Smooth muscle cell (in vitro differentiated cells): ENCODE results near the gene MBNL3. TPM values are rescaled to one million over a fixed set of nuclear protein-coding genes. Genes with fewer than 3 reads are reported as not detected.

ENCODE experiments used
- DNase-seq: peaks from one replicate; lab custom pipeline; 2025; ENCODE audit not compliant: unreplicated experiment; lab: John Stamatoyannopoulos, UW
- H2AFZ ChIP-seq: fragments of 200-600 bp; sonication (generic); 2 replicates; pipeline ENCODE4 v1.6.0; 2016; ENCODE audit warnings: antibody characterized with exemption, low read depth, mild to moderate bottlenecking
- H3F3A ChIP-seq: fragments of 200-600 bp; sonication (generic); 2 replicates; pipeline ENCODE4 v1.6.0; 2017; ENCODE audit warnings: antibody characterized with exemption, low read depth
- H3K27ac ChIP-seq: fragments of 200-600 bp; sonication (generic); 2 replicates; pipeline ENCODE4 v1.5.1; 2016; ENCODE audit warnings: low read depth, mild to moderate bottlenecking
- H3K27me3 ChIP-seq: fragments of 200-600 bp; sonication (generic); 2 replicates; pipeline ENCODE4 v1.6.1; 2016; ENCODE audit warnings: low read depth, mild to moderate bottlenecking
- H3K36me3 ChIP-seq: fragments of 200-600 bp; sonication (generic); 2 replicates; pipeline ENCODE4 v1.5.1; 2016; ENCODE audit warnings: low read depth
- H3K4me1 ChIP-seq: fragments of 200-600 bp; sonication (generic); 2 replicates; pipeline ENCODE4 v1.5.1; 2016; ENCODE audit warnings: low read depth
- H3K4me2 ChIP-seq: fragments of 200-600 bp; sonication (generic); 2 replicates; pipeline ENCODE4 v1.6.0; 2016; ENCODE audit warnings: mild to moderate bottlenecking
- H3K4me3 ChIP-seq: fragments of 200-600 bp; sonication (generic); 2 replicates; pipeline ENCODE4 v1.5.1; 2016; ENCODE audit warnings: mild to moderate bottlenecking
- H3K79me2 ChIP-seq: fragments of 200-600 bp; sonication (generic); 2 replicates; pipeline ENCODE4 v1.6.0; 2016; ENCODE audit warnings: low read depth, mild to moderate bottlenecking
- H3K9ac ChIP-seq: fragments of 200-600 bp; sonication (generic); 2 replicates; pipeline ENCODE4 v1.6.0; 2016; ENCODE audit warnings: low read depth
- H3K9me3 ChIP-seq: fragments of 200-600 bp; sonication (generic); replicated peaks from 2 replicates; pipeline ENCODE4 v1.5.1; 2016; ENCODE audit warnings: low read depth
- H4K20me1 ChIP-seq: fragments of 200-600 bp; sonication (generic); 2 replicates; pipeline ENCODE4 v1.6.0; 2016; ENCODE audit warnings: low read depth
- WGBS: methylation state at CpG from one replicate; pipeline ENCODE4 v1.1.7; 2016; ENCODE audit warnings: low lambda C conversion rate; 5-methylcytosine and 5-hydroxymethylcytosine counted together
- polyA plus RNA-seq: library from polyadenylated mRNA; unstranded; fragments of >200 nt; fragmentation: Nextera tagmentation; extraction: Ambion mirVana; gene quantifications from 2 replicates; pipeline ENCODE4 v1.2.1, GENCODE V29; 2016
- total RNA-seq: library from RNA; depleted of rRNA; stranded (reverse); fragments of >200 nt; gene quantifications from 2 replicates; pipeline ENCODE4 v1.2.3, GENCODE V29; 2014
- TF ChIP-seq, protein P1 (sequence below): fragments of 200-600 bp; sonication (generic); IDR thresholded peaks from 2 replicates; pipeline ENCODE4 v1.5.1; 2017; ENCODE audit warnings: borderline replicate concordance, mild to moderate bottlenecking, antibody characterized with exemption; ENCODE audit not compliant: insufficient read depth, poor library complexity, severe bottlenecking

The MBNL3 gene
- total and polyA plus RNA-seq, 2 experiments from 2014 or later: 15.7 to 49.0 TPM

GRCh38 chrX:132489578-132490419, 961 bp upstream of the MBNL3 start:
- Histone ChIP-seq H3K9ac (peak overlapping the region; percentile 40), H3K4me2 (peak overlapping the region; percentile 86), H3K4me1 (no peaks in the 10 kb centered on the region), H3K27ac (peak overlapping the region; percentile 67), H3K79me2 (peaks cover 17% of the 10 kb centered on the region), H3K27me3 (no peaks in the 10 kb centered on the region), H3F3A (no peaks in the 10 kb centered on the region), H3K9me3 (no peaks in the 10 kb centered on the region), H2AFZ (peak overlapping the region; percentile 83), H4K20me1 (no peaks in the 10 kb centered on the region), H3K36me3 (no peaks in the 10 kb centered on the region), H3K4me3 (peak overlapping the region; percentile 62)
- 55% methylated on average over 67 of the region's 86 CpGs for WGBS
- TF ChIP-seq, protein P1, sequence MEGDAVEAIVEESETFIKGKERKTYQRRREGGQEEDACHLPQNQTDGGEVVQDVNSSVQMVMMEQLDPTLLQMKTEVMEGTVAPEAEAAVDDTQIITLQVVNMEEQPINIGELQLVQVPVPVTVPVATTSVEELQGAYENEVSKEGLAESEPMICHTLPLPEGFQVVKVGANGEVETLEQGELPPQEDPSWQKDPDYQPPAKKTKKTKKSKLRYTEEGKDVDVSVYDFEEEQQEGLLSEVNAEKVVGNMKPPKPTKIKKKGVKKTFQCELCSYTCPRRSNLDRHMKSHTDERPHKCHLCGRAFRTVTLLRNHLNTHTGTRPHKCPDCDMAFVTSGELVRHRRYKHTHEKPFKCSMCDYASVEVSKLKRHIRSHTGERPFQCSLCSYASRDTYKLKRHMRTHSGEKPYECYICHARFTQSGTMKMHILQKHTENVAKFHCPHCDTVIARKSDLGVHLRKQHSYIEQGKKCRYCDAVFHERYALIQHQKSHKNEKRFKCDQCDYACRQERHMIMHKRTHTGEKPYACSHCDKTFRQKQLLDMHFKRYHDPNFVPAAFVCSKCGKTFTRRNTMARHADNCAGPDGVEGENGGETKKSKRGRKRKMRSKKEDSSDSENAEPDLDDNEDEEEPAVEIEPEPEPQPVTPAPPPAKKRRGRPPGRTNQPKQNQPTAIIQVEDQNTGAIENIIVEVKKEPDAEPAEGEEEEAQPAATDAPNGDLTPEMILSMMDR: no peak
- no peak for DNase-seq

DNA sequence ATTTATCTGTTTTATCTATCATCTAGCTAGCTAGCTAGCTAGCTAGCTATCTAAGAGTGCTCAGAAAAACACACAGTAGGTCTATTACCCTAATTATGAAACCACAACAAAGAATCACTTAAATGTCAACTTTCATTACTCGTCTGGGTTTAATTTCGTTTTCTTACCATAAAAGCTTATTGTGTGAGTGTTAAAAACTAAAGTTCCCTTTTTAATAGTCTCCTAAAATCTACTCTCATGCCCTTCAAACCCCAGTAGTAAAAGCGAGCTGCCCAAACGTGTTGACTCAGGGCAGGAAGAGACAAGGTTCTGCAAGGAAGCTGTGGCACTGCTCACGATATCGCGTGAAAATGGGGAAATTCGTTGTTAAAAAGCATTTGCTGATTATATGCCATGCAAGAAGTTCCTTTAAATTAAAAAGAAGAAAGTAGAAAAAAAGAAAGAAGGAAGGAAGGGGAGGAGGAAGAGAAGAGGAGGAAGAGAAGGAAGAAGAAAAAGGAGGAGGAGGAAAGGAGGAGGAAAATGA, 595 bp downstream of the MBNL3 start:
- TF ChIP-seq, protein P1: no peak
- DNase-seq: no peak
- peak overlapping the region; percentile 86 for H3K4me2 ChIP-seq
- peak overlapping the region; percentile 67 for H3K27ac ChIP-seq
- peak overlapping the region; percentile 64 for H2AFZ ChIP-seq
- no peaks in the 10 kb centered on the region for H4K20me1 ChIP-seq
- H3K4me1 ChIP-seq: no peaks in the 10 kb centered on the region
- H3K9me3 ChIP-seq: no peaks in the 10 kb centered on the region
- no peaks in the 10 kb centered on the region for H3K27me3 ChIP-seq
- H3K36me3 ChIP-seq: no peaks in the 10 kb centered on the region
- H3K79me2 ChIP-seq: peaks cover 25% of the 10 kb centered on the region
- WGBS: 42% methylated on average over 8 of the region's 8 CpGs
- peak overlapping the region; percentile 40 for H3K9ac ChIP-seq
- peak overlapping the region; percentile 62 for H3K4me3 ChIP-seq
- H3F3A ChIP-seq: no peaks in the 10 kb centered on the region

DNA sequence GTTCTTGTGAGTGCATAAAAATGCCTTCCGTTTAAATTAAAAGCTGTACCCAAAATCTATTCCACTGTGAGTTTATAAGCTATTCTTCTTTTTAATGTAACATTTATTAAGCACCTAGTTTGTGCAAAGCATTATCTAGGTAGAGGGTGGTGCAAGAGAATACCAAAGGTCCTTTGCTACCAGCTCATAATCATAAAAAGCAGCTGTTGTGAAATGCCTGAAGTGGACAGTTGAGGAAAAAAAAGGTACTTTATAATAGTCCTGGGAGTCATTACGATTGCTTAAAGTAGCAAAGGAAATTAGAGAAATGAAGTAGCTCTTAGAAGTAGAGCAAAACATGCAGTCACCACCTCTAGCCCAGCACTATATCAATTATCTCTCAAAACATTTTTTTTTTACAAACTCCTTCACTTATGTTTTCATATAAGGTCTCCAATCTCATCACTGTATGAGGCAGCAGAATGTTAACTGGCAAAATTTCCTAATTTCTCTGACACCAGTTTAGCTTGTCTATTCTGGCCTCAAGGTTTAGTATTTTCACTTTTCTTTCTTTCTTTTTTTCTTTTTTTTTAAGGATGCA, 2.1 kb downstream of the MBNL3 start:
- Histone ChIP-seq H3K36me3 (no peaks in the 10 kb centered on the region), H3K79me2 (peaks cover 28% of the 10 kb centered on the region), H3F3A (no peaks in the 10 kb centered on the region), H3K27me3 (no peaks in the 10 kb centered on the region), H3K9me3 (no peaks in the 10 kb centered on the region), H3K4me1 (no peaks in the 10 kb centered on the region), H3K27ac (no peak overlapping the region), H3K4me2 (peak overlapping the region; percentile 86), H3K9ac (no peak overlapping the region), H4K20me1 (no peaks in the 10 kb centered on the region), H3K4me3 (peak overlapping the region; percentile 62), H2AFZ (no peak overlapping the region)
- TF ChIP-seq, protein P1: no peak
- WGBS: 82% methylated on average over 2 of the region's 2 CpGs
- DNase-seq: no peak
